ENCODE data around the gene FCHO2.
A peak's percentile ranks its signal among the peaks of the same experiment; 100 is the strongest.
"Not testable (repeated sequence)": the region's sequence is repeated elsewhere in the genome, so short reads cannot be mapped to it uniquely, and the experiment has no call there.

FCHO2 gene

GRCh38 chr5:72940082-72940481 lies 15.8 kb upstream of the FCHO2 start:
- peaks cover 68% of the 10 kb centered on the region for H3K4me1 Mint-ChIP-seq (ENCODE audit: low read depth)
- peaks cover 2% of the 10 kb centered on the region for H3K27me3 Mint-ChIP-seq
- H3K9me3 Mint-ChIP-seq, result peaks cover 8% of the 10 kb centered on the region
- peak overlapping the region; percentile 52 for H3K4me3 Mint-ChIP-seq
- intact Hi-C loops (cut with micrococcal nuclease), result no loop called here
- peaks cover 7% of the 10 kb centered on the region for H3K36me3 Mint-ChIP-seq (ENCODE audit: low read depth)
- H3K27ac Mint-ChIP-seq, result peak overlapping the region; percentile 88

DNA sequence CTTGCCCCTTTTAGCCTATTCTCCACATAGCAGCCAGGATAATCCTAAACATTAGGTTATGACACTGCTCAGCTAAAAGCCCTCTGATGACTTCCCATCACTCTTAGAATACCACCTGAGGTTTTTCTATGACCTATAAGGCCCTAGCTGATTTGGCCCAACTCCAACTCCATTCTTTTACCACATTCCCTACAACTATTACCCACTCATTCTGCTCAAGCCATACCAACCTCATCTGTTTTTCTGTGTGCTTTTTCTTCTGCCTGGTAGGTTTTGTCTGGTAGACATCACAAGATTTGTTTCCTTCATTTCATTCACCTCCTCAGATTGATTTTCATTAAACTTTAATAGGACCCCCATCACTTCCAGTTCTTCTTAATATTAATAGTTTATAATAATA lies 12.5 kb upstream of the FCHO2 start:
- Mint-ChIP-seq H3K4me1 (ENCODE audit: low read depth) (peaks cover 55% of the 10 kb centered on the region), H3K27ac (peak overlapping the region; percentile 15), H3K4me3 (no peak overlapping the region), H3K27me3 (peaks cover 2% of the 10 kb centered on the region), H3K9me3 (no peaks in the 10 kb centered on the region), H3K36me3 (ENCODE audit: low read depth) (no peaks in the 10 kb centered on the region)
- intact Hi-C loops (cut with micrococcal nuclease), result no loop called here

- Mint-ChIP-seq H3K27me3 (peaks cover 2% of the 10 kb centered on the region), H3K36me3 (ENCODE audit: low read depth) (no peaks in the 10 kb centered on the region), H3K9me3 (no peaks in the 10 kb centered on the region), H3K4me3 (no peak overlapping the region), H3K4me1 (ENCODE audit: low read depth) (peaks cover 67% of the 10 kb centered on the region), H3K27ac (peak overlapping the region; percentile 71)
- intact Hi-C loops (cut with micrococcal nuclease), result no loop called here
Measured at GRCh38 chr5:72947498-72947897, 8.3 kb upstream of the FCHO2 start.

- Mint-ChIP-seq H3K27ac (peak overlapping the region; percentile 71), H3K9me3 (no peaks in the 10 kb centered on the region), H3K36me3 (ENCODE audit: low read depth) (no peaks in the 10 kb centered on the region), H3K27me3 (peaks cover 2% of the 10 kb centered on the region), H3K4me3 (no peak overlapping the region), H3K4me1 (ENCODE audit: low read depth) (peaks cover 76% of the 10 kb centered on the region)
- intact Hi-C loops (cut with micrococcal nuclease), result no loop called here
Measured at GRCh38 chr5:72949481-72949880, 6.4 kb upstream of the FCHO2 start.

- Mint-ChIP-seq H3K4me1 (ENCODE audit: low read depth) (peaks cover 79% of the 10 kb centered on the region), H3K27ac (peak overlapping the region; percentile 78), H3K36me3 (ENCODE audit: low read depth) (peaks cover 12% of the 10 kb centered on the region), H3K4me3 (no peak overlapping the region), H3K9me3 (no peaks in the 10 kb centered on the region), H3K27me3 (no peaks in the 10 kb centered on the region)
- intact Hi-C loops (cut with micrococcal nuclease), result loop anchor here (10.0 kb wide), 1 partner anchor 577 kb away; no protein-coding TSS in a partner anchor
Measured at GRCh38 chr5:72951671-72952468, 4.0 kb upstream of the FCHO2 start.

DNA sequence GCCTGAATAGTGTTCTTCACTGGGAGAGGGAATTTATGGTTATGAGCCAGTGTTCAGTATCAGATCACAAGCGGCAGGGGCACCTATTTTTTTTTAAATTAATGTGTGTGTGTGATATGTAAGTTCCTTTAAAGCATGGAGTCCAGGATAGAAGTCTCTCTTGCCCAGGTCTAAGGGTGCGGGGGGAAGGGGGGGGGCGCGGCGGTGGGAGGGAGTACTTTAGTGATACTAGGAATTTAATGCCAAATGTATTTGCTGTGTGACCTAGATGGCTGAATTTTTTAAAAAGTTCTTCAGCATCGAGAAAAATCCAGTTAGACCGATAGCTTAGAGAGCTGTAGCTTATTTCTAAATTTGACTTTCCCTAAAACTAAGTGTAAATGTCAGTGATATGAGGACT lies 1.5 kb upstream of the FCHO2 start:
- Mint-ChIP-seq H3K9me3 (no peaks in the 10 kb centered on the region), H3K27me3 (no peaks in the 10 kb centered on the region), H3K27ac (peak overlapping the region; percentile 99), H3K36me3 (ENCODE audit: low read depth) (peaks cover 30% of the 10 kb centered on the region), H3K4me3 (peak overlapping the region; percentile 83), H3K4me1 (ENCODE audit: low read depth) (peaks cover 73% of the 10 kb centered on the region)
- intact Hi-C loops (cut with micrococcal nuclease), result loop anchor here (2.0 to 10.0 kb wide), 2 partner anchors 16 to 580 kb away; no protein-coding TSS in a partner anchor

DNA sequence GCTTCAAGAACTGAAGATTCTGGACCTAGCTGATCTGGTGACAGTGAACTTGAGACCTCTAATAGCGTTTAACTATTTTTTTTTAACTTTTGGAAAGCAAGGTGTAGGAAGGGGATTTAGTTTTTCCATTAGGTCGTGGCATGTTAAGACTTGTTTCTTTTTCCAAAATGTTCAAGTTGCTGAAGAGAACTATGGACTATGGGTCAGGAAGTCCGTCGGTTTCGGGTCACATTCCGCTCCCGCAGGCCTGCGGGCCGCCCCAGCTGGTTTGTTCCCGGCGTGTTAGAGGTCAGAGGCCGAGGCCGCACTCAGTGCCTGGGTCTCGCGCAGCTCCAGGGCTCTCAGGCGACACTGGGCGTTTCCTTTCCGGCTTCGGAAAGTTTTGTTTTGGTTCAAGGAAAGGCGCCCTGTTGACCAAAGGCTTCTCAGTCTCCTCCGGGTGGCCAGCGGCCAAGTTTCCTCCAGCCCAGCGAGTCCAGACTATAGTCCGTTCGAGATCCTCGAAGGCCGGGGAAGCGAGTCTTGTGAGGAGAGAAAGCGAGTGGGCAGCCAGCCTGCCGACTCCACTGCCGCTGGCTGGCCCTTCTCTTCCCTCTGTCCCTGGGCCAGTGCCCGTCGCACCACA lies 586 bp upstream of the FCHO2 start:
- intact Hi-C loops (cut with micrococcal nuclease), result loop anchor here (2.0 to 10.0 kb wide), 2 partner anchors 16 to 580 kb away; no protein-coding TSS in a partner anchor
- H3K4me1 Mint-ChIP-seq (ENCODE audit: low read depth), result peaks cover 70% of the 10 kb centered on the region
- H3K4me3 Mint-ChIP-seq, result peak overlapping the region; percentile 83
- H3K27ac Mint-ChIP-seq, result peak overlapping the region; percentile 99
- H3K36me3 Mint-ChIP-seq (ENCODE audit: low read depth), result peaks cover 39% of the 10 kb centered on the region
- no peaks in the 10 kb centered on the region for H3K27me3 Mint-ChIP-seq
- no peaks in the 10 kb centered on the region for H3K9me3 Mint-ChIP-seq

GRCh38 chr5:72956324-72957140 lies 691 bp downstream of the FCHO2 start:
- peaks cover 41% of the 10 kb centered on the region for H3K36me3 Mint-ChIP-seq (ENCODE audit: low read depth)
- intact Hi-C loops (cut with micrococcal nuclease), result loop anchor here (2.0 to 10.0 kb wide), 2 partner anchors 36 to 582 kb away; no protein-coding TSS in a partner anchor
- H3K9me3 Mint-ChIP-seq, result no peaks in the 10 kb centered on the region
- no peaks in the 10 kb centered on the region for H3K27me3 Mint-ChIP-seq
- H3K4me1 Mint-ChIP-seq (ENCODE audit: low read depth), result peaks cover 60% of the 10 kb centered on the region
- H3K4me3 Mint-ChIP-seq, result peak overlapping the region; percentile 83
- H3K27ac Mint-ChIP-seq, result peak overlapping the region; percentile 99

GRCh38 chr5:72957337-72957736 lies 1.5 kb downstream of the FCHO2 start:
- H3K36me3 Mint-ChIP-seq (ENCODE audit: low read depth), result peaks cover 49% of the 10 kb centered on the region
- H3K27me3 Mint-ChIP-seq, result no peaks in the 10 kb centered on the region
- peak overlapping the region; percentile 99 for H3K27ac Mint-ChIP-seq
- peak overlapping the region; percentile 83 for H3K4me3 Mint-ChIP-seq
- peaks cover 55% of the 10 kb centered on the region for H3K4me1 Mint-ChIP-seq (ENCODE audit: low read depth)
- intact Hi-C loops (cut with micrococcal nuclease), result loop anchor here (2.0 to 10.0 kb wide), 2 partner anchors 37 to 583 kb away; no protein-coding TSS in a partner anchor
- no peaks in the 10 kb centered on the region for H3K9me3 Mint-ChIP-seq

DNA sequence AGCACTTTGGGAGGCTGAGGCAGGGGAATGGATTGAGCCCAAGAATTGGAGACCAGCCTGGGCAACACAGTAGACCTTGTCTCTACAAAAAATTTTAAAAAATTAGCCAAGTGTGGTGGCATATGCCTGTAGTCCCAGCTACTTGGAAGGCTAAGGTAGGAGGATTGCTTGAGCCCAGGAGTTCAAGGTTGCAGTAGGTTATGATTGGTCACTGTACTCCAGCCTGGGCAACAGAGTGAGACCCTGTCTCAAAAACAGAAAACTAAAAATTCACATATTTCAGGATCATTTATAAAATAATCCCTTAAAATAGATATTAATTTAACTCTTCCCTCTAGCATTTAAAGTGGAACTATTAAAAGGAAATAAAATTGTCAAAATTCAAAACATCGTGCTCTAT lies 3.4 kb downstream of the FCHO2 start:
- Mint-ChIP-seq H3K36me3 (ENCODE audit: low read depth) (peaks cover 55% of the 10 kb centered on the region), H3K4me1 (ENCODE audit: low read depth) (peaks cover 48% of the 10 kb centered on the region), H3K27me3 (no peaks in the 10 kb centered on the region), H3K27ac (no peak overlapping the region), H3K4me3 (no peak overlapping the region), H3K9me3 (no peaks in the 10 kb centered on the region)
- intact Hi-C loops (cut with micrococcal nuclease), result loop anchor here (10.0 kb wide), 1 partner anchor 584 kb away; no protein-coding TSS in a partner anchor

- H3K36me3 Mint-ChIP-seq (ENCODE audit: low read depth), result peaks cover 46% of the 10 kb centered on the region
- intact Hi-C loops (cut with micrococcal nuclease); H3K9me3 Mint-ChIP-seq; H3K27ac Mint-ChIP-seq; H3K4me3 Mint-ChIP-seq; H3K27me3 Mint-ChIP-seq: not testable (repeated sequence)
- H3K4me1 Mint-ChIP-seq (ENCODE audit: low read depth), result peaks cover 24% of the 10 kb centered on the region
Measured at GRCh38 chr5:72974481-72974880, 18.6 kb downstream of the FCHO2 start.

GRCh38 chr5:72976810-72977209 lies 21.0 kb downstream of the FCHO2 start:
- Mint-ChIP-seq H3K36me3 (ENCODE audit: low read depth) (peaks cover 39% of the 10 kb centered on the region), H3K4me1 (ENCODE audit: low read depth) (peaks cover 24% of the 10 kb centered on the region)
- H3K27me3 Mint-ChIP-seq; H3K27ac Mint-ChIP-seq; H3K9me3 Mint-ChIP-seq; intact Hi-C loops (cut with micrococcal nuclease); H3K4me3 Mint-ChIP-seq: not testable (repeated sequence)

DNA sequence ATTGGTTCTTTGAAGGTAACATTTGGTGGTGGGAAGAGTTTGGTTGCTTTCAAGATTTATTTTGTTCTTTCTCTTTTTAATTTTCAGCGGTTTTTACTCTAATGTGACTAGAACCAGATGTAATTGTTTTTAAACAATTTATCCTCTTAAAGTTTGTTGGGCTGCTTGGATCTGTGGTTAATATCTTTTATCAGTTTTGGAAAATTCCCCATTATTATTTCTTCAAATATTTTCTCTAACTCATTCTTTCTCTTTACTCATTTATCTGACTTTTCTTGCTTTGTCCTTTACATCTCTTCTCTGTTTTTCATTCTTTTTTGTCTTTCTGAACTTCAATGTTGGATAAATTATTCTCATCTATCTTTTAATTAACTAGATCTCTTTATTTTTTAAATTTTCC lies 29.9 kb downstream of the FCHO2 start:
- Mint-ChIP-seq H3K4me3 (no peak overlapping the region), H3K9me3 (no peaks in the 10 kb centered on the region), H3K27me3 (no peaks in the 10 kb centered on the region), H3K36me3 (ENCODE audit: low read depth) (peaks cover 61% of the 10 kb centered on the region), H3K4me1 (ENCODE audit: low read depth) (peaks cover 6% of the 10 kb centered on the region), H3K27ac (no peak overlapping the region)
- intact Hi-C loops (cut with micrococcal nuclease), result loop anchor here (5.0 kb wide), 1 partner anchor 63 kb away; no protein-coding TSS in a partner anchor
